ENCODE measurements around the gene TCEAL1. TPM values are rescaled to one million over a fixed set of nuclear protein-coding genes. Genes with fewer than 3 reads are reported as not detected.

The TCEAL1 gene
- total RNA-seq, 4 donors from 2014 or later: 35.7 to 54.6 (median 46.5) TPM

DNA sequence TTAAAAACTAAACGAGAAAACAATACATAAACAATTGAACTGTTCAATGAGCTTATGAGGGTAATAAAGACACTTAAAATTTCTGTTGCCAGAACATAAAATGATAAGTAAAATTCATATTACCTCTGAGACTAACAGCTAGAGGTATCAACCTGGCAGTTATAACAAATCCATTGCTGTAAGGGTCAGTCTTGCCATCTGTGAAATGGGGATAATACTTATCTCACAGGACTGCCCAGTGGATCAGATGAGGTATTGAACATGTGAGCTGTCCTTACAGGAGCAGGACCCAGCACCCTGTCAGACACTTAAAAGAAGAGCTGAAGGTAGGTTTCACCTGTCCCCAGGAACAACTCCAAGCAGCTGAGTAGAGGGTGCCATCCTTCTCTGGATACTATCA lies 18.5 kb upstream of the TCEAL1 start:
- Histone ChIP-seq H3K9me3 (no peaks in the 10 kb centered on the region), H3K27ac (no peak overlapping the region), H3K36me3 (no peaks in the 10 kb centered on the region), H3K4me1 (no peaks in the 10 kb centered on the region), H3K27me3 (peaks cover 0 to 5% (median 0%) of the 10 kb centered on the region in 3 donors), H3K4me3 (no peak overlapping the region)
- in situ Hi-C loops (cut with MboI; ENCODE audit: low sequenced_read_pairs in 4 of 4): no loop called here
- DNase-seq (no peak), ATAC-seq (no peak)
- intact Hi-C loops (cut with DNase I; ENCODE audit: low total_unique reads): no loop called here
- no peak for TF ChIP-seq POLR2A (IDR thresholded peaks at IDR 0.05)
- TF ChIP-seq, protein P1, sequence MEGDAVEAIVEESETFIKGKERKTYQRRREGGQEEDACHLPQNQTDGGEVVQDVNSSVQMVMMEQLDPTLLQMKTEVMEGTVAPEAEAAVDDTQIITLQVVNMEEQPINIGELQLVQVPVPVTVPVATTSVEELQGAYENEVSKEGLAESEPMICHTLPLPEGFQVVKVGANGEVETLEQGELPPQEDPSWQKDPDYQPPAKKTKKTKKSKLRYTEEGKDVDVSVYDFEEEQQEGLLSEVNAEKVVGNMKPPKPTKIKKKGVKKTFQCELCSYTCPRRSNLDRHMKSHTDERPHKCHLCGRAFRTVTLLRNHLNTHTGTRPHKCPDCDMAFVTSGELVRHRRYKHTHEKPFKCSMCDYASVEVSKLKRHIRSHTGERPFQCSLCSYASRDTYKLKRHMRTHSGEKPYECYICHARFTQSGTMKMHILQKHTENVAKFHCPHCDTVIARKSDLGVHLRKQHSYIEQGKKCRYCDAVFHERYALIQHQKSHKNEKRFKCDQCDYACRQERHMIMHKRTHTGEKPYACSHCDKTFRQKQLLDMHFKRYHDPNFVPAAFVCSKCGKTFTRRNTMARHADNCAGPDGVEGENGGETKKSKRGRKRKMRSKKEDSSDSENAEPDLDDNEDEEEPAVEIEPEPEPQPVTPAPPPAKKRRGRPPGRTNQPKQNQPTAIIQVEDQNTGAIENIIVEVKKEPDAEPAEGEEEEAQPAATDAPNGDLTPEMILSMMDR (IDR thresholded peaks at IDR 0.05 in 4 of 5, conservative IDR thresholded peaks at IDR 0.05 in 1 of 5): no peak

DNA sequence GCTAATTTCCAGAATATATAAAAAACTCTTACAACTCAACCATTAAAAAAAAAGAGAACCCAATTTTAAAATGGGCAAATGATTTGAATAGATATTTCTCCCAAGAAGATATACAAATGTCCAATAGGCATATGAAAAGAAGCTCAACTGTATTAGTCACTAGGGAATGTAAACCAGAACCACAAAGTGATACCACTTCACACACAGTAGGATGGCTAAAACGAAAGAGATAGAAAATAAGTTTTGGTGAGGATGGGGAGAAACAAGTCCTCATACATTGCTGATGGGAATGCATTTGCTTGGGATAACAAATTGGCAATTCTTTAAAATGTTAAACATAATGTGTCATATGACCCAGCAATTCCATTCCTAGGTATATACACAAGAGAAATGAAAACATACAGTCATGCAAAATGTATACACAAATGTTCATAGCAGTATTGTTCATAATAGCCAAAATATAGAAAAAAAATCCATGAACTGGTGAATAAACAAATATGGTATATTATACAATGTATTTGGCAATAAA lies 15.3 kb upstream of the TCEAL1 start:
- no peaks in the 10 kb centered on the region for H3K36me3 ChIP-seq
- no peak for DNase-seq
- no peak overlapping the region for H3K4me3 ChIP-seq
- TF ChIP-seq, protein P1 (IDR thresholded peaks at IDR 0.05 in 4 of 5, conservative IDR thresholded peaks at IDR 0.05 in 1 of 5): no peak
- no peak for TF ChIP-seq POLR2A (IDR thresholded peaks at IDR 0.05)
- no peak overlapping the region for H3K27ac ChIP-seq
- in situ Hi-C loops (cut with MboI; ENCODE audit: low sequenced_read_pairs in 4 of 4) (no loop called here), intact Hi-C loops (cut with DNase I; ENCODE audit: low total_unique reads) (no loop called here)
- ATAC-seq: no peak
- H3K27me3 ChIP-seq: no peaks in the 10 kb centered on the region
- no peaks in the 10 kb centered on the region for H3K4me1 ChIP-seq
- no peaks in the 10 kb centered on the region for H3K9me3 ChIP-seq

DNA sequence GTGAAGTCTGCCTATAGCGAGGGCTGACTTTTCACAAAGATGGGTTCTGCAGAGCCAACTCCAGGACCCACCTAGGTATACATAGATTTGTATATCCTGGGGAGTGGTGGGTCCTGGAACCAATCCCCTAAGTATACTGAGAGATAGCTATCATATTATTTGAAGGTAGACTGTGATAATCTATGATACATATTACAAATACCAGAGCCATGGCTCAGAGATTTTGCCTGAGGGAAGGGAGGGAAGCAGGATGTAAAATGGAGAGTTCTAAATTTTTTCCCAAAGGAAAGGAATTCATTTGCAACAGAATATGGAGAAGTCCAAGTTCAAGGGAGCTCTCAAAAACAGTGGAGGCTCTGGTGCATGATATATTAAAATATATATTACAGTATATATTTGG lies 13.8 kb upstream of the TCEAL1 start:
- H3K9me3 ChIP-seq: no peaks in the 10 kb centered on the region
- no peaks in the 10 kb centered on the region for H3K4me1 ChIP-seq
- no peaks in the 10 kb centered on the region for H3K36me3 ChIP-seq
- DNase-seq (no peak), ATAC-seq (no peak)
- H3K27ac ChIP-seq: no peak overlapping the region
- in situ Hi-C loops (cut with MboI; ENCODE audit: low sequenced_read_pairs in 4 of 4): no loop called here
- no peak for TF ChIP-seq POLR2A (IDR thresholded peaks at IDR 0.05)
- TF ChIP-seq, protein P1 (IDR thresholded peaks at IDR 0.05 in 4 of 5, conservative IDR thresholded peaks at IDR 0.05 in 1 of 5): no peak
- intact Hi-C loops (cut with DNase I; ENCODE audit: low total_unique reads): no loop called here
- no peaks in the 10 kb centered on the region for H3K27me3 ChIP-seq
- H3K4me3 ChIP-seq: no peak overlapping the region

DNA sequence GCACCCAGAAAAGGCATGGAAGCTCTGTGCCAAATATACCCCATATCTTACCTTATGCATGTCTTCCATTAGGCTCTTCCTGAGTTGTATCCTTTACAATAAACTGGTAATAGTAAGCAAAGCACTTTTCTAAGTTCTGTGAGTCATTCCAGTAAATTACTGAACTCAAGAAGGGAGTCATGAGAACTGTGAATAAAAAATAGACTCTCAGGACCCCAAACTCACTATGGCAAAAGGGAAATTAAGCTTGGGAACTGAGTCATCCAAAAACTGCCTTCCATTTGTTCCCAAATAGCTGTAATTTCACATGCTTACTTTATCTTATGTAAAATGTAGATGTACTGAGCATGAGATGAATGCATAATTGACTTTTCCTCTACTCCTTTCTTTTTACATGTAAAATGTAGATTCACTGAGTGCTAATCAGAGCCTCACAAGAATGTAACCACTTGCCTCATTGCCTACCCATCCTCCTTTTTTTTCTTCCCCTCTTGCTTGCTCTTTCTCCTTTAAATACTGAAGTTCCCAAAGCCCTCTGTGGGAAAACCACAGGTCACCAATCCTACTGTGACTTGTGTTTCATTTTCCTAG lies 12.9 kb upstream of the TCEAL1 start:
- no peaks in the 10 kb centered on the region for H3K27me3 ChIP-seq
- in situ Hi-C loops (cut with MboI; ENCODE audit: low sequenced_read_pairs in 4 of 4): no loop called here
- no peaks in the 10 kb centered on the region for H3K4me1 ChIP-seq
- intact Hi-C loops (cut with DNase I; ENCODE audit: low total_unique reads): no loop called here
- no peak for TF ChIP-seq POLR2A (IDR thresholded peaks at IDR 0.05)
- TF ChIP-seq, protein P1 (IDR thresholded peaks at IDR 0.05 in 4 of 5, conservative IDR thresholded peaks at IDR 0.05 in 1 of 5): no peak
- H3K27ac ChIP-seq: no peak overlapping the region
- H3K36me3 ChIP-seq: no peaks in the 10 kb centered on the region
- DNase-seq: no peak
- H3K4me3 ChIP-seq: no peak overlapping the region
- H3K9me3 ChIP-seq: no peaks in the 10 kb centered on the region
- no peak for ATAC-seq

All from gastrocnemius medialis (tissue), 4 donors.